Stimulated activated CD4-positive, alpha-beta T cell treated with anti-CD3 and anti-CD28 coated beads, Interleukin-4, amount 100 ng/mL, for 24 hours (primary cell): ENCODE data around the gene NLK.

Experiments
- DNase-seq: peaks from one replicate; pipeline ENCODE4 v3.0.0-alpha.2; 2020

NLK gene

GRCh38 chr17:28041068-28041843, 1.2 kb upstream of the NLK start:
- peak; percentile 100 for DNase-seq

GRCh38 chr17:28041844-28042656, 427 bp upstream of the NLK start:
- no peak for DNase-seq

GRCh38 chr17:28042721-28043291, 329 bp downstream of the NLK start:
- no peak for DNase-seq

GRCh38 chr17:28043296-28043695, 819 bp downstream of the NLK start:
- no peak for DNase-seq

GRCh38 chr17:28043741-28044140, 1.3 kb downstream of the NLK start:
- DNase-seq: no peak

GRCh38 chr17:28045304-28045703, 2.8 kb downstream of the NLK start:
- no peak for DNase-seq

GRCh38 chr17:28046034-28046825, 3.8 kb downstream of the NLK start:
- no peak for DNase-seq

- no peak for DNase-seq
These were observed 5.3 kb downstream of the NLK start for GRCh38 chr17:28047806-28048205.

- DNase-seq: no peak
These were observed 6.6 kb downstream of the NLK start for GRCh38 chr17:28049071-28049470.

- no peak for DNase-seq
These were observed 10.7 kb downstream of the NLK start for GRCh38 chr17:28053044-28053670.

- no peak for DNase-seq
These were observed 11.2 kb downstream of the NLK start for GRCh38 chr17:28053725-28054124.

GRCh38 chr17:28055546-28056275, 13.2 kb downstream of the NLK start:
- DNase-seq: no peak

GRCh38 chr17:28056276-28056620, 13.8 kb downstream of the NLK start:
- DNase-seq: no peak

- no peak for DNase-seq
These were observed 15.3 kb downstream of the NLK start for GRCh38 chr17:28057731-28058246.

- DNase-seq: no peak
These were observed 17.2 kb downstream of the NLK start for GRCh38 chr17:28059675-28060074.

GRCh38 chr17:28065706-28066105, 23.2 kb downstream of the NLK start:
- DNase-seq: no peak

GRCh38 chr17:28069061-28069460, 26.6 kb downstream of the NLK start:
- DNase-seq: no peak

GRCh38 chr17:28071179-28071578, 28.7 kb downstream of the NLK start:
- no peak for DNase-seq

- DNase-seq: no peak
These were observed 29.6 kb downstream of the NLK start for GRCh38 chr17:28071891-28072606.

- no peak for DNase-seq
These were observed 30.6 kb downstream of the NLK start for GRCh38 chr17:28072936-28073533.

- DNase-seq: no peak
These were observed 31.5 kb downstream of the NLK start for GRCh38 chr17:28074010-28074409.
